Stomach (tissue), 4 donors: Measurements from ENCODE around the gene HOXA6.

ENCODE experiments used
- EP300 ChIP-seq: sonication (generic); formaldehyde crosslinking; IDR thresholded peaks from one replicate; pipeline ENCODE4 v1.6.1; 2017; ENCODE audit warnings: antibody characterized with exemption
- POLR2A ChIP-seq, 4 donors: fragments of 450-650 bp; IDR thresholded peaks; one replicate each; pipeline ENCODE4 v1.6.1; 2016; ENCODE audit warnings: antibody characterized with exemption in 4 of 4, control low read depth in 2 of 4, mild to moderate bottlenecking in 1 of 4, moderate library complexity in 1 of 4
- POLR2AphosphoS5 ChIP-seq, 3 donors: sonication (generic); formaldehyde crosslinking; IDR thresholded peaks; one replicate each; pipeline ENCODE4 v1.6.1; 2016; ENCODE audit warnings: antibody characterized with exemption in 3 of 3

DNA sequence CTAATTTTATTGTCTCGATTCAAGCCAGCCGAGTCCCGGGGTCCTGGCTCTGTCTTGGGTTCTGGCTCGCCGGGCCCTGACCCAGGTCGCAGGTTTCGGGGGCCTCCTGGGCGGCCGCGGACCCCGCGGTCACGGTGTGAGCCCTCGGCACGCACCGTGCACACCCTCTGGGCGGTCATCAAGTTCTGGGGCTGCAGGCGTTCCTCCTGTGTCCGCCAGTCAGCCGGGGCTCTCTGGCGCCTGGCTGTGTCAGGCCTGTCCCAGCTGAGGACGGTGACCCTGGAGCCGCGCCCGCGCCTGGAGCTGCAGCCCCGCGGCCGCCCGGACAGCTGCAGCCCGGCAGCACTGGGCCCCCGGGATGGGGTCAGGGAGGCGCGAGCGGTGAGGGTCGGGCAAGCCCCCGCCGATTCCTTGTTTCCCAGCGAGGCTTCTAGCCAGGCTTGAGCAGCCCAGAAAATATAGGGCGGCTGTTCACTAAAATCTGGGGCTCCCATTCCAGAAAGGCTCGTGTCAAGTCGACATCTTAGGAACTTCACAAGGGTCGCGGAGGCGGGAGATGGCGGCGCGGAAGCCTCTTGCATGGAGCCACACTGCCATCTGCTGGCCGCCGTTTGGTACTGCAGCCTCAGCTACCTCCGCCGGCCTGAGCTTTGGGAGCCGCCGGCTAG lies 13.1 kb upstream of the HOXA6 start:
- TF ChIP-seq EP300 (no peak), POLR2A (IDR thresholded peaks at IDR 0.05) (no peak), POLR2AphosphoS5 (IDR thresholded peaks at IDR 0.05) (peak in 1 of 3 donors; percentile 38)
